ENCODE data around the gene MFSD12. TPM values are rescaled to one million over a fixed set of nuclear protein-coding genes. Genes with fewer than 3 reads are reported as not detected.

Gene MFSD12
- total and polyA plus RNA-seq, 2 experiments from 2014 or later, result 44.7 to 57.7 TPM

DNA sequence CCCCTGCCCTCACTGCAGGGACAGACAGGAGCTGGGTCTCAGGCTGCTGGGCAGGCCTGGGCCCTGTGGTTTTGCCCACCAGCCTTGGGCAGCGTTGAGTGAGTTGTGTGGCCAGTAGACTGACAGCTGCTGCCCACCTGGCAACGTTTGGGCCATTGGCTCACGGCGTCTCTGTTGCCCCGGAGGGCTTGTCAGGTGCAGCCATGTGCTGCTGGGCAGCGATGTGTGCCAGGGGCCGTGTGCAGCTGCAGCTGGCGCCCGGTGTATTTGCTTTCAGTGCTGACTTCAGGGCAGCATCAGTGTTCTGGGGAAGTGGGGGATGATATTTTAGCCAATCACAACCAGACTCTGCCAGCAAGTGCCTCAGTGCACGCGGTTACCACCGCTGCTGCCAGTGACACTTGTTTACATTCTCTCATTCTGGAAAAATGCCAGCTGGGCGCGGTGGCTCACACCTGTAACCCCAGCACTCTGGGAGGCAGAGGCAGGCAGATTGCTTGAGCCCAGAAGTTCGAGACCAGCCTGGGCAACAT lies 40.6 kb downstream of the MFSD12 start:
- H3K9me3 ChIP-seq (ENCODE audit: low read depth), result no peaks in the 10 kb centered on the region
- peaks cover 100% of the 10 kb centered on the region for H4K20me1 ChIP-seq (ENCODE audit: insufficient read depth, poor library complexity, severe bottlenecking)
- H3K4me2 ChIP-seq, result no peak overlapping the region
- no peak overlapping the region for H3K4me3 ChIP-seq
- H3K27me3 ChIP-seq, result no peaks in the 10 kb centered on the region
- DNase-seq (ENCODE audit: low spot score), result no peak
- H3K4me1 ChIP-seq (ENCODE audit: insufficient read depth), result peaks cover 7% of the 10 kb centered on the region
- H3K36me3 ChIP-seq (replicated peaks; ENCODE audit: insufficient read depth, low read depth), result no peaks in the 10 kb centered on the region
- peaks cover 100% of the 10 kb centered on the region for H3K79me2 ChIP-seq
- no peak for TF ChIP-seq EZH2phosphoT487 (IDR thresholded peaks at IDR 0.05; ENCODE audit: low read depth, severe bottlenecking, unreplicated experiment)
- no peak for TF ChIP-seq EZH2 (IDR thresholded peaks at IDR 0.05; ENCODE audit: borderline replicate concordance)
- TF ChIP-seq, protein P1, sequence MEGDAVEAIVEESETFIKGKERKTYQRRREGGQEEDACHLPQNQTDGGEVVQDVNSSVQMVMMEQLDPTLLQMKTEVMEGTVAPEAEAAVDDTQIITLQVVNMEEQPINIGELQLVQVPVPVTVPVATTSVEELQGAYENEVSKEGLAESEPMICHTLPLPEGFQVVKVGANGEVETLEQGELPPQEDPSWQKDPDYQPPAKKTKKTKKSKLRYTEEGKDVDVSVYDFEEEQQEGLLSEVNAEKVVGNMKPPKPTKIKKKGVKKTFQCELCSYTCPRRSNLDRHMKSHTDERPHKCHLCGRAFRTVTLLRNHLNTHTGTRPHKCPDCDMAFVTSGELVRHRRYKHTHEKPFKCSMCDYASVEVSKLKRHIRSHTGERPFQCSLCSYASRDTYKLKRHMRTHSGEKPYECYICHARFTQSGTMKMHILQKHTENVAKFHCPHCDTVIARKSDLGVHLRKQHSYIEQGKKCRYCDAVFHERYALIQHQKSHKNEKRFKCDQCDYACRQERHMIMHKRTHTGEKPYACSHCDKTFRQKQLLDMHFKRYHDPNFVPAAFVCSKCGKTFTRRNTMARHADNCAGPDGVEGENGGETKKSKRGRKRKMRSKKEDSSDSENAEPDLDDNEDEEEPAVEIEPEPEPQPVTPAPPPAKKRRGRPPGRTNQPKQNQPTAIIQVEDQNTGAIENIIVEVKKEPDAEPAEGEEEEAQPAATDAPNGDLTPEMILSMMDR (IDR thresholded peaks at IDR 0.05; ENCODE audit: poor library complexity), result no peak
- H3K9me2 ChIP-seq (replicated peaks; ENCODE audit: insufficient read depth), result no peaks in the 10 kb centered on the region
- 87% methylated on average over 15 of the region's 15 CpGs for WGBS (ENCODE audit: low lambda C conversion rate, missing lambda C conversion rate)
- no peak overlapping the region for H2AFZ ChIP-seq
- H3K27ac ChIP-seq, result no peak overlapping the region

DNA sequence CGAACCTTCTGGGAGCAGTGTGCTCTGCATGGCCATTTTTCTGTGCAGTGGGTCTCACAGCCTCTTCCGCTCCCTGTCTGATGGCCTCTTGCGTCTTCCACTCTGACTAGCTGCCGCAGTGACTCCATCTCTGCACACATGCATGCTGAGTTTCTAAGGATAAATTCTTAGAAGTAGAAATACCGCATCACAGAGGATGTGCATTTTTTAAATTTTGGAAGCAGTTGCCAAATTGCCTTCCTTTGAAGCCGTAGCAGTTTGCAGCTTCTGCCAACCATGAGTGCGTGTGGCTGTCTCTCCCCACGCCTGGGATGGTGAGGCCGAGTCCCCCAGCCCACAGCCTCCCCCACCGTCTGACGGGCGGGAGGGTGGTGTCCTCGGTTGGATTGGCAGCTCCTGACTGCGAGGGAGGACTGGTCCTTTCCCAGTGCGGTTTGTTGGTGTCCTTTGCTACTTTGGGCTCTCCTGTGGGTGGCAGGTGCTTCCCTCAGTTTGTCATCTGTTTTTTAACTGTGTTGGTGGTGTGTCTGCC lies 41.4 kb downstream of the MFSD12 start:
- H3K4me2 ChIP-seq, result no peak overlapping the region
- H3K9me3 ChIP-seq (ENCODE audit: low read depth), result no peaks in the 10 kb centered on the region
- H2AFZ ChIP-seq, result no peak overlapping the region
- no peaks in the 10 kb centered on the region for H3K27me3 ChIP-seq
- 94% methylated on average over 15 of the region's 15 CpGs for WGBS (ENCODE audit: low lambda C conversion rate, missing lambda C conversion rate)
- H3K36me3 ChIP-seq (replicated peaks; ENCODE audit: insufficient read depth, low read depth), result no peaks in the 10 kb centered on the region
- H3K4me1 ChIP-seq (ENCODE audit: insufficient read depth), result peaks cover 7% of the 10 kb centered on the region
- no peak overlapping the region for H3K27ac ChIP-seq
- no peak for DNase-seq (ENCODE audit: low spot score)
- no peaks in the 10 kb centered on the region for H3K9me2 ChIP-seq (replicated peaks; ENCODE audit: insufficient read depth)
- no peak overlapping the region for H3K4me3 ChIP-seq
- TF ChIP-seq EZH2phosphoT487 (IDR thresholded peaks at IDR 0.05; ENCODE audit: low read depth, severe bottlenecking, unreplicated experiment) (no peak), EZH2 (IDR thresholded peaks at IDR 0.05; ENCODE audit: borderline replicate concordance) (no peak)
- TF ChIP-seq, protein P1 (IDR thresholded peaks at IDR 0.05; ENCODE audit: poor library complexity), result no peak
- H3K79me2 ChIP-seq, result peaks cover 100% of the 10 kb centered on the region
- peaks cover 100% of the 10 kb centered on the region for H4K20me1 ChIP-seq (ENCODE audit: insufficient read depth, poor library complexity, severe bottlenecking)

DNA sequence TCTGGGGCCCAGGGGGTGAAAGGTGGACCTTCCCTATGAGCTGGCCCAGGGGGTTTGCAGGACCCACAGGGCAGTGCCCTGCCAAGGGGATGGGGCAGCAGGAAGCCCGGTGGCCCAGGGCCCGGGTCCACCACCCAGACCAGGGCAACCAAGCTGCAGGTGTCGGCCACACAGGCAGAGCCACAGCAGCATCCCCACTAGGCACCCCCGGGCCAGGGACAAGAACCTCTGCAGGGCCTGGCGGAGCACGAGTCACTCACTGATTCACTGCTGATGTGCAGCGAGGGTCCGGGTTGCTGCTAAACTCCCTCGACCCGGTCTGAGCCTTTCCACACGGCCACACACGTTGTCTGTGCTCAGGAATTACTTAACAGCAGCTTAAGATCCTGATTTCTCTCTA lies 42.5 kb downstream of the MFSD12 start:
- no peak for DNase-seq (ENCODE audit: low spot score)
- no peaks in the 10 kb centered on the region for H3K36me3 ChIP-seq (replicated peaks; ENCODE audit: insufficient read depth, low read depth)
- H3K4me1 ChIP-seq (ENCODE audit: insufficient read depth), result peaks cover 7% of the 10 kb centered on the region

More for the DNA sequence above, 42.5 kb downstream of the MFSD12 start:
- H3K79me2 ChIP-seq, result peaks cover 100% of the 10 kb centered on the region
- H3K9me3 ChIP-seq (ENCODE audit: low read depth), result no peaks in the 10 kb centered on the region
- TF ChIP-seq EZH2phosphoT487 (IDR thresholded peaks at IDR 0.05; ENCODE audit: low read depth, severe bottlenecking, unreplicated experiment) (no peak), EZH2 (IDR thresholded peaks at IDR 0.05; ENCODE audit: borderline replicate concordance) (no peak)
- TF ChIP-seq, protein P1 (IDR thresholded peaks at IDR 0.05; ENCODE audit: poor library complexity), result no peak
- H3K27me3 ChIP-seq, result no peaks in the 10 kb centered on the region
- H2AFZ ChIP-seq, result no peak overlapping the region
- WGBS (ENCODE audit: low lambda C conversion rate, missing lambda C conversion rate), result 77% methylated on average over 12 of the region's 12 CpGs
- no peak overlapping the region for H3K4me2 ChIP-seq
- H4K20me1 ChIP-seq (ENCODE audit: insufficient read depth, poor library complexity, severe bottlenecking), result peaks cover 100% of the 10 kb centered on the region
- H3K9me2 ChIP-seq (replicated peaks; ENCODE audit: insufficient read depth), result no peaks in the 10 kb centered on the region
- no peak overlapping the region for H3K27ac ChIP-seq
- no peak overlapping the region for H3K4me3 ChIP-seq
